Hematopoietic multipotent progenitor cell treated with erythropoietin and hydrocortisone succinate and interleukin-3 and kit ligand, for 6 days (in vitro differentiated cells): Measurements from ENCODE around the gene ABCB11.
"Not testable (repeated sequence)": the region's sequence is repeated elsewhere in the genome, so short reads cannot be mapped to it uniquely, and the experiment has no call there.

Source experiments
- DNase-seq: peaks from one replicate; pipeline ENCODE4 v3.0.0-alpha.2; 2015

The ABCB11 gene

GRCh38 chr2:168926621-168927386, 104.3 kb downstream of the ABCB11 start:
- no peak for DNase-seq

DNA sequence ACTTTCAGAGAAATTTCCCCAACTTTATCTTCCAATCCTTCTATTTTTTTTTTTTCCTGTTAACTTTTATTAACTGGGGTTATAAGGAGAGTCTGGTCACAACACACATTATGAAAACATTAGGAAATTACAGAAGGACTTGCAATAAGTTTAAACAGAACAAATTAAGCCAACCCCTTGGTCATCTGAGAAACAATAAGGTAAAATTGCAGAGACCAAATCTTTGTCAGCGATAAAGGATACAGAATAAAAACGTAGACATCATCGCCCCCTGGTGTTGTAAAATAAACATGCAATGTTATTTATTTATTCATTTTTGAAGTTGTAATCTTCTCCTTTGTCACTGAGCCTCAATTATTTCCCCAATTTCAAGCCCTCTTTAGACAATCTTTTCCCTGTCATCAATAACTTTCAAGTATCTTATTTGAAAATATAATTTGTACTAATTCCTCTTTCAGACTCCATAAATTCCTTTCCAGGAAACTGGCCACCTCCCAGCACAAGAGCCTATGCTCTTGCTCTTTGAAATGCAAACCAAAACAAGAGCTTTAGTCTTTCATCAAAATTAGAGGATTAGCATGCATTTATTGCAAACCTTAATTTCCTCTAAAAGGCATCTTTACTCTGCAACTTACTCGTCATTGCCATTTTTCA, 110.5 kb downstream of the ABCB11 start:
- peak; percentile 82 for DNase-seq

GRCh38 chr2:168916331-168916675, 114.8 kb downstream of the ABCB11 start:
- no peak for DNase-seq

GRCh38 chr2:168915441-168916330, 115.4 kb downstream of the ABCB11 start:
- no peak for DNase-seq

GRCh38 chr2:168913495-168913894, 117.6 kb downstream of the ABCB11 start:
- no peak for DNase-seq

GRCh38 chr2:168912901-168913369, 118.2 kb downstream of the ABCB11 start:
- DNase-seq = peak; percentile 25

GRCh38 chr2:168912466-168912865, 118.7 kb downstream of the ABCB11 start:
- DNase-seq = peak; percentile 11

GRCh38 chr2:168910330-168910729, 120.8 kb downstream of the ABCB11 start:
- DNase-seq = no peak

- no peak for DNase-seq
These were observed 123.0 kb downstream of the ABCB11 start for GRCh38 chr2:168907940-168908662.

- DNase-seq = no peak
These were observed 126.8 kb downstream of the ABCB11 start for GRCh38 chr2:168904358-168904757.

- no peak for DNase-seq
These were observed 127.2 kb downstream of the ABCB11 start for GRCh38 chr2:168903888-168904287.

- DNase-seq = no peak
These were observed 130.1 kb downstream of the ABCB11 start, which contains the start of gene G6PC2 for GRCh38 chr2:168901003-168901402. TSS of gene G6PC2 (plus strand) at chr2:168901291. CDS start at chr2:168901332, 41 bp downstream.

DNA sequence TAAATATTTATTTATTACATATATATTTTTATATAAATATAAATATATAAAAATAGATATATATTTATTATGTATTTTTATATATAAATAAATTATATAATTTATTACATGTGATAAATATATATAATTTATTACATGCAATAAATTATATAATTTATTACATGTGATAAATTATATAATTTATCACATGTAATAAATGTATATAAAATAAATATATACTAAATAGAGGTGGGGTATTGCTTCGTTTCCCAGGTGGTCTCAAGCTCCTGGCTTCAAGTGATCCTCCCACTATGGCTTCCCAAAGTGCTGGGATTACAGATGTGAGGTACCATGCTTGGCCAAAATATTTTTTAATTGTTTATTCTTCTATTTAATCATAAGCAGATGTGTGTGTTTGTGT, 133.7 kb downstream of the ABCB11 start:
- DNase-seq = no peak

DNA sequence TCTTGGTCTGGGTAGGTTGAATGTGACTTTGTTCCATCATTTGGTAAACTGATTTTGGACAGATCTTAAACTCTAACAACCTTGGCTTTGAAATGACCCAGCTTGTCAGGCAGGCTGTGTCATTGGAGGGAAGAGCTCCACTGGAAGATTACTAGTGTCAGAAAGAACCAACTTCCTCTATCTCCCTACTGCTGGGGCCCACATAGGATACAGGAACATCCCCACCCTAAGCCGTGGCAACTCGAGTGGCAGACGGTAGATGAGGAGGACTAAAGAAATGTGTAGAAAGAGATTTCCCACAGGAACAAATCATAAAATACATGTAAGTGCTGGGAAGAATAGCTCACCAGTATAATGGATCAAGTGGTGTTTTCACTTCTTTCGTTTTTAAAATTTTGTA, 134.3 kb downstream of the ABCB11 start:
- peak; percentile 8 for DNase-seq

- no peak for DNase-seq
These were observed 135.4 kb downstream of the ABCB11 start for GRCh38 chr2:168895771-168896170.

- no peak for DNase-seq
These were observed 136.4 kb downstream of the ABCB11 start for GRCh38 chr2:168894720-168895119.

GRCh38 chr2:168894101-168894500, 137.0 kb downstream of the ABCB11 start:
- no peak for DNase-seq

- no peak for DNase-seq
These were observed 138.8 kb downstream of the ABCB11 start for GRCh38 chr2:168892327-168892726.

- DNase-seq = peak; percentile 99
These were observed 140.9 kb downstream of the ABCB11 start, which contains the start of gene SPC25 for GRCh38 chr2:168890006-168890782. TSS of gene SPC25 (minus strand) at chr2:168890430. CDS start at chr2:168889519, 911 bp downstream.

DNA sequence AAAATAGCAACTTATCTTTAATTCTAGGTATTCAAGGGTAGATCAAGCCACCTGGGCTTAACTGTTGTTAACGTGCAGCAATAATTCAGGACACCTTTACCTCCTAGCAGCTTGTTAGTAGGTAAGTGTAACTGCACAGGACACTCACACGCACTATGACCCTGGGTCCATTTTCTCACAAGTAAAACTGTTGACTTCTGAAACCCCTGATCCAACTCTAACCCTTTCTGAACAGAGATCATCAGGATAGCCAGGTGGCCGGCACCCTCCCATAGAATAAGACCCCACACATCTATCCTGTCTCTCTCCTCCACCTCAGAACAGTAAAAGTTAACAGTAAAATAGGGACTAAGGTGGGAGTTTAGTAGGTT, 141.5 kb downstream of the ABCB11 start:
- peak; percentile 31 for DNase-seq

DNA sequence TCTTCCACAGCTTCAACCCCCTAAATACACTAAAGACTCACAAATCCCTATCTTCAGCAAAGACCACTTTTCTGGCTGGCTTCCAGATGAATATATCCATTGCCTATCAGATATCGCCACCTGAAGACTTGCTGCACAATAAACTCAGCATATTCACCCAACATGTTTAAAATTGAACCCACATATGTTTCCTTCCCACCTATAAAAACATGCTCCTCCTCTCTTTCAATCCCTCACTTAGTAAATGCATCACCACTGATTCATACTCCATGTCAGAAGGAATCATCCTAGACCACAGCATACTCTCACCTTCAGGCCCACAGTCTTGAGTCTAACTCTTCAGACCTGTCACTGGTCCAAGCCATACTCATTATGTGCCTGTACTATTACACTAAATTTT, 146.1 kb downstream of the ABCB11 start:
- peak; percentile 61 for DNase-seq

DNA sequence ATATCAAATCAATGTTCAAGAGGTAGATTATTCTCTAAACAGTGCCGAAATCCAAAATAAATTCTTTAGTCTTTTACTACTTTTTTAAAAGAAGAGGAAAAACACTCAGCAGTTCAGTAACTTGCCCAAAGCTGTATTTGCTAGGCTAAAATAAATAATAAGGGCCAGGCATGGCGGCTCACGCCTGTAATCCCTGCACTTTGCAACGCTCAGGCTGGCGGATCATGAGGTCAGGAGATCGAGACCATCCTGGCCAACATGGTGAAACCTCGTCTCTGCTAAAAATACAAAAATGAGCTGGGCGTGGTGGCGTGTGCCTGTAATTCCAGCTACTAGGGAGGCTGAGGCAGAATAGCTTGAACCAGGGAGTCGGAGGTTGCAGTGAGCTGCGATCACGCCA, 149.0 kb downstream of the ABCB11 start:
- not testable (repeated sequence) for DNase-seq
